ENCODE results near the gene RBM26.

The RBM26 gene

GRCh38 chr13:79392882-79393563 is 13.0 kb downstream of the RBM26 start:
- H3K9me3 ChIP-seq, result peaks cover 23% of the 10 kb centered on the region
- H3K4me3 ChIP-seq, result peak overlapping the region; percentile 28; the same call in 1 of the 2 replicates
- H3K27me3 ChIP-seq, result no peaks in the 10 kb centered on the region
- H4K20me1 ChIP-seq, result peaks cover 68% of the 10 kb centered on the region
- TF ChIP-seq Cebpa-rat (IDR thresholded peaks at IDR 0.05), result no peak
- H3K9ac ChIP-seq, result 0 out of 2 replicates have a peak overlapping the region, but pooled peaks have one; percentile 4
- peak overlapping the region; percentile 69 for H3K4me2 ChIP-seq
- H3K27ac ChIP-seq, result peak overlapping the region; percentile 49; the same call in 1 of the 2 replicates
- peaks cover 67% of the 10 kb centered on the region for H3K36me3 ChIP-seq
- H3K4me1 ChIP-seq, result peaks cover 27% of the 10 kb centered on the region

GRCh38 chr13:79389026-79389425 is 17.0 kb downstream of the RBM26 start:
- Histone ChIP-seq H3K4me1 (peaks cover 20% of the 10 kb centered on the region), H4K20me1 (peaks cover 91% of the 10 kb centered on the region), H3K27me3 (no peaks in the 10 kb centered on the region), H3K9ac (no peak overlapping the region), H3K9me3 (no peaks in the 10 kb centered on the region), H3K27ac (no peak overlapping the region), H3K4me3 (no peak overlapping the region), H3K4me2 (no peak overlapping the region), H3K36me3 (peaks cover 36% of the 10 kb centered on the region)
- no peak for TF ChIP-seq Cebpa-rat (IDR thresholded peaks at IDR 0.05)

GRCh38 chr13:79387853-79388252 is 18.2 kb downstream of the RBM26 start:
- no peaks in the 10 kb centered on the region for H3K9me3 ChIP-seq
- H3K9ac ChIP-seq, result no peak overlapping the region
- no peak for TF ChIP-seq Cebpa-rat (IDR thresholded peaks at IDR 0.05)
- no peak overlapping the region for H3K4me2 ChIP-seq
- H3K4me1 ChIP-seq, result peaks cover 8% of the 10 kb centered on the region
- peaks cover 91% of the 10 kb centered on the region for H4K20me1 ChIP-seq
- H3K36me3 ChIP-seq, result peaks cover 24% of the 10 kb centered on the region
- H3K4me3 ChIP-seq, result no peak overlapping the region
- H3K27ac ChIP-seq, result no peak overlapping the region
- no peaks in the 10 kb centered on the region for H3K27me3 ChIP-seq

DNA sequence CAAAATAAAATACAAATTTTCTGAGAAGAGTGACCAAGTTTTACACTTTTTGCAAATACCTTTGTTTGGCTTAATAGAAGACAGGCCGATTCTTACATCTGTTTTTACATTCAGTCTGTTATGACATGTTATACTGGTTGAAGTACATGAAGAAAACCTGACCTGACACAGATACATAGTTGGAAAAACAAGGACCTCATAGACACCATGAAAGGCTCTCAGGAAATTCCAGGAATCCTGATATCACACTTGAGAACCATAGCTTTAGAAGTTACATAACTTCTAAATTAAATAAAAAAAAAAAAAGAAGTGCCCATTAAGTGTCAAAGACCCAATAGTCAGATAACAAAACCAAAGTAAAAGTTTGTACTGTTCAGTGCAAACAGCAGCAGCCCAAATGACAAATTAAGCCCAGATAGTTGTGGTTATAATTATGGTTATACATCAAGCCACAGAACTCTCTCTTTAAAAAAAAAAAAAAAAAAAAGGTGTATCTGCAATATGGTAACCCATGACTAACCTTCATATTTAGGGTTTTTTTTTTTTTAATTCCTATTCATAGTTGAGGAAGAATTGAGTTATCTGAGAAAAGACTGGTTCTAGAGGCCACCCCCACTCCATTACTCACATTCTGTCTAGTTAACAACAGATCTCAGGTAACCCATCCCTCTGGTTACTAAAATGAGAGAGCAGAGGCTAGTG is 19.8 kb downstream of the RBM26 start:
- no peak overlapping the region for H3K4me2 ChIP-seq
- no peaks in the 10 kb centered on the region for H3K9me3 ChIP-seq
- no peak overlapping the region for H3K9ac ChIP-seq
- no peak overlapping the region for H3K27ac ChIP-seq
- no peak overlapping the region for H3K4me3 ChIP-seq
- no peak for TF ChIP-seq Cebpa-rat (IDR thresholded peaks at IDR 0.05)
- H4K20me1 ChIP-seq, result peaks cover 99% of the 10 kb centered on the region
- no peaks in the 10 kb centered on the region for H3K27me3 ChIP-seq
- peaks cover 19% of the 10 kb centered on the region for H3K36me3 ChIP-seq
- H3K4me1 ChIP-seq, result peaks cover 5% of the 10 kb centered on the region; the same call in 1 of the 2 replicates

- no peak for TF ChIP-seq Cebpa-rat (IDR thresholded peaks at IDR 0.05)
- Histone ChIP-seq H3K9me3 (no peaks in the 10 kb centered on the region), H3K27me3 (no peaks in the 10 kb centered on the region), H3K4me2 (no peak overlapping the region), H3K4me1 (peaks cover 5% of the 10 kb centered on the region; the same call in 1 of the 2 replicates), H3K36me3 (peaks cover 13% of the 10 kb centered on the region), H3K9ac (no peak overlapping the region), H4K20me1 (peaks cover 99% of the 10 kb centered on the region), H3K27ac (no peak overlapping the region), H3K4me3 (no peak overlapping the region)
Observed at GRCh38 chr13:79385694-79386093, 20.4 kb downstream of the RBM26 start.

DNA sequence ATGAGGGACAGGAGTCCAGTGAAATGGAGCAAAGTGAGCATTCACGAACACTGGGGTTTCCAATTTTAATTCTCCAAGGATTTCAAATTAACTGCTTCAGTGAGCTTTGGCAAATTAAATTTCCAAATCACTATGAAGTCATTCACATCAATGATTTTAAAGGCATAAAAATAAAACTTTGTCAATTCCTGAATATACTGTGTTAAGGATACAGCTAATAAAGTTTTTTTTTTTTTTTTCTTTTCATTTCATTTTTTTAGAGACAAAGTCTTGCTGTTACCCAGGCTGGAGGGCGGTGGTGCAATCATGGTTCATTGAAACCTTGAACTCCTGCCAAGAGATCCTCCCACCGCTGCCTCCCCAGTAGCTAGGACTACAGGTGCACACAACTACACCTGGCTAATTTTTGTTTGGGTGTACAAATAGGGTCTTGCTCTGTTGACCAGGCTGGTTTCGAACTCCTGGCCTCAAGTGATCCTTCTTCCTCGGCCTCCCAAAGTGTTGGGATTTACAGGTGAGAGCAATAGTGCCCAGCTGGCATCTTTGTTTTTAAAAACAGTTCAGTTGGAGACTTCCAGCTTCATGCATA is 21.9 kb downstream of the RBM26 start:
- no peak for TF ChIP-seq Cebpa-rat (IDR thresholded peaks at IDR 0.05)
- H3K4me3 ChIP-seq, result no peak overlapping the region
- no peak overlapping the region; the same call in 1 of the 2 replicates for H3K4me2 ChIP-seq
- peaks cover 5% of the 10 kb centered on the region; the same call in 1 of the 2 replicates for H3K4me1 ChIP-seq
- H3K27me3 ChIP-seq, result no peaks in the 10 kb centered on the region
- no peak overlapping the region for H3K27ac ChIP-seq
- H3K9ac ChIP-seq, result no peak overlapping the region
- H3K9me3 ChIP-seq, result no peaks in the 10 kb centered on the region
- peaks cover 10% of the 10 kb centered on the region for H3K36me3 ChIP-seq
- peaks cover 99% of the 10 kb centered on the region for H4K20me1 ChIP-seq

DNA sequence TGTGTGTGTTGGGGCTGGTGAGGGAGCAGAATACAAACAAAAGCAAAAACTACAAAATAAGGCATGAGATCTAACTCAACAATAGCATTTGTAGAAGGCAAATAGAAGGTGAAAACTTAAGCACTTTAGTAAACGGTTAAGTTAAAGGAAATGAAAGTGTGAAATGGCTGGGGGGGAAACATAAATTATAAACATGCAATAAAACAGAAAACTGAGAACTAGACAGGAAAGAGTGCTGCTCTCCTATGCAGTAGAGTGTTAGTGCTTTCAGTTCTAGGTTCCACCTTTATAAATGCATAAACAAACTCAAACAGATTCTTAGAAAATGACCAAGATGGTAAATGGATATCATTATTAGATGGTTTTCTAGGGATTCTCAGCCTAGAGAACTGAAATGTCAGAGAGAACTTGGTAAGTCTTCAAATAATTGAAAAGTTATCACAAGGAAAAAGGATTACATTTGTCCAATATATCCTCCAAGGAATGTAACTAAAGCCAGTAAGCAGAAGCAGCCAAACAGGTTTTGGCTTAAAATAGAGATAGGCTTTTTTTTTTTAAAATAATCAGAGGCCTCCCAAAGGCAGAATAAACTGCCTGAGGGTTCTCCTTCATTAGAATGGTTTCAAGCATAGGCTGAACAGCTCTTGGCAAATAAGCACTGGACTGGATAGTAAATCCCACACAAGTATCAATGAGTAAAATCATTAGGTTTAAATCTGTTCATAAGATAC is 23.3 kb downstream of the RBM26 start:
- Histone ChIP-seq H3K9me3 (no peaks in the 10 kb centered on the region), H4K20me1 (peaks cover 100% of the 10 kb centered on the region), H3K4me3 (no peak overlapping the region), H3K27ac (no peak overlapping the region), H3K4me1 (peaks cover 5% of the 10 kb centered on the region; the same call in 1 of the 2 replicates), H3K36me3 (peaks cover 24% of the 10 kb centered on the region), H3K9ac (no peak overlapping the region), H3K4me2 (no peak overlapping the region), H3K27me3 (no peaks in the 10 kb centered on the region)
- no peak for TF ChIP-seq Cebpa-rat (IDR thresholded peaks at IDR 0.05)

DNA sequence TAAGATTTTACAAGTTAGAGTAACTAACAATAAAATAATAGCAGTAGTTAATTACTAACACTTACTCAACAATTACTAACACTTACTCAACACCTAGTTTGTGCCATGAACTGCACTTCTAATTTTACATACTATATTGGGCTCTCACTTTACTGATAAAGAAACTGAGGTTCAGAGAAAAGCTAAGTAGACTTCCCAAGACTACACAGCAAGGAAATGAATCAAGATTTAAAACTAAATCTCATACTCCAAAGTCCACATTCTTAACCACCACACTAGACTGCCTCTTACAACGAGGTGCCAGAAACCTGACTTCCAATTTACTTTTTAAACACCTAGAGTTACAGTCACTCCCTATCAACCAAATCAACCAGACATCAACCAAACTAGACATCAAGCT is 25.1 kb downstream of the RBM26 start:
- Histone ChIP-seq H3K36me3 (peaks cover 42% of the 10 kb centered on the region), H4K20me1 (peaks cover 99% of the 10 kb centered on the region), H3K9ac (no peak overlapping the region), H3K4me3 (no peak overlapping the region), H3K4me1 (peaks cover 5% of the 10 kb centered on the region; the same call in 1 of the 2 replicates), H3K9me3 (no peaks in the 10 kb centered on the region), H3K27ac (no peak overlapping the region), H3K4me2 (no peak overlapping the region), H3K27me3 (no peaks in the 10 kb centered on the region)
- no peak for TF ChIP-seq Cebpa-rat (IDR thresholded peaks at IDR 0.05)

GRCh38 chr13:79379274-79379673 is 26.8 kb downstream of the RBM26 start:
- H3K36me3 ChIP-seq, result peaks cover 51% of the 10 kb centered on the region
- no peak overlapping the region for H3K27ac ChIP-seq
- H3K4me1 ChIP-seq, result 0 out of 2 replicates have a peak, but pooled peaks cover 2% of the 10 kb centered on the region
- no peak overlapping the region for H3K4me3 ChIP-seq
- H3K9me3 ChIP-seq, result no peaks in the 10 kb centered on the region
- peaks cover 95% of the 10 kb centered on the region for H4K20me1 ChIP-seq
- no peak overlapping the region for H3K4me2 ChIP-seq
- no peaks in the 10 kb centered on the region for H3K27me3 ChIP-seq
- no peak for TF ChIP-seq Cebpa-rat (IDR thresholded peaks at IDR 0.05)
- H3K9ac ChIP-seq, result no peak overlapping the region

Measured in BLaER1 (cell line).